ENCODE measurements around the gene TMEM132C. TPM values are rescaled to one million over a fixed set of nuclear protein-coding genes. Genes with fewer than 3 reads are reported as not detected.
A peak's percentile ranks its signal among the peaks of the same experiment; 100 is the strongest.

The TMEM132C gene
- total and polyA plus RNA-seq, 7 donors: 0.60 to 3.5 (median 1.7) TPM; not detected in 1

DNA sequence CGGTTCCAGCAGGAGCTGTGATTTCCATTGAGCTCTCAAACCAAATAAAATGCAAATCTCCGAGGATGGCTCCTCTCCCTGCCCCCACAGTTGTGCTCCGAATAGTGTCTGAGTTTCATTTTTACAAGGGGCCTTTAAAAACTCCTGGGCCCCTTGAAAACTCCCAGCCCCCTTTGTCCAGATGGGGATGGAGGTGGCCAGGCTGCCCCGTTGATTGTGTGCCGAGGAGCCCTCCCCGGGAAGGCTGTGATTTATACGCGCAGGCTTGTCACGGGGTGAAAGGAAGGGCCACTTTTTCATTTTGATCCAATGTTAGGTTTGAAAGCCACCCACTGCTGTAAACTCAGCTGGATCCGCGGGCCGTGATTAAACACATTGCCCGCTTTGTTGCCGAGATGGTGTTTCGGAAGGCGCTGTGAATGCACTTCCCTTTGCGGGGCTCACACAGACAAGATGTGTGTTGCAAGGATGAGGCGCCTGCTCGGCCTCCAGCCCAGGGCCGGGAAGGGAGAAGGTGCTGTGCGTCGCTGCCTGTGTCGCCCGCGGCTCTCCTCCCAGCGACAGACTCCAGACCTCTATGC is 98.8 kb downstream of the TMEM132C start:
- H3K27me3 ChIP-seq: peaks cover 3 to 35% (median 6%) of the 10 kb centered on the region in 3 donors
- peak; percentile 72 for DNase-seq
- TF ChIP-seq POLR2A (IDR thresholded peaks at IDR 0.05): no peak
- TF ChIP-seq EP300 (IDR thresholded peaks at IDR 0.05): no peak
- no peak for TF ChIP-seq POLR2AphosphoS5 (IDR thresholded peaks at IDR 0.05)
- no peak for TF ChIP-seq CTCF (IDR thresholded peaks at IDR 0.05)
- H3K27ac ChIP-seq: no peak overlapping the region
- 2 to 11% methylated on average over 26 of the region's 26 CpGs for WGBS, 2 donors
- no peaks in the 10 kb centered on the region for H3K36me3 ChIP-seq
- peak overlapping the region; percentile 16 to 39 (median 38) for H3K4me3 ChIP-seq
- no peaks in the 10 kb centered on the region for H3K9me3 ChIP-seq
- H3K4me1 ChIP-seq: peaks cover 0 to 10% (median 0%) of the 10 kb centered on the region in 4 donors
- intact Hi-C loops (cut with DNase I): no loop called here

- Histone ChIP-seq H3K4me3 (no peak overlapping the region), H3K4me1 (peaks cover 0 to 10% (median 0%) of the 10 kb centered on the region in 4 donors), H3K27me3 (peaks cover 3 to 35% (median 6%) of the 10 kb centered on the region in 3 donors), H3K27ac (no peak overlapping the region), H3K9me3 (no peaks in the 10 kb centered on the region), H3K36me3 (no peaks in the 10 kb centered on the region)
- TF ChIP-seq POLR2A (IDR thresholded peaks at IDR 0.05) (no peak), EP300 (IDR thresholded peaks at IDR 0.05) (no peak), CTCF (IDR thresholded peaks at IDR 0.05) (no peak), POLR2AphosphoS5 (IDR thresholded peaks at IDR 0.05) (no peak)
- intact Hi-C loops (cut with DNase I): no loop called here
- 85 to 87% methylated on average over 7 of the region's 7 CpGs for WGBS, 2 donors
- no peak for DNase-seq
These were observed 101.0 kb downstream of the TMEM132C start for GRCh38 chr12:128367961-128368360.

DNA sequence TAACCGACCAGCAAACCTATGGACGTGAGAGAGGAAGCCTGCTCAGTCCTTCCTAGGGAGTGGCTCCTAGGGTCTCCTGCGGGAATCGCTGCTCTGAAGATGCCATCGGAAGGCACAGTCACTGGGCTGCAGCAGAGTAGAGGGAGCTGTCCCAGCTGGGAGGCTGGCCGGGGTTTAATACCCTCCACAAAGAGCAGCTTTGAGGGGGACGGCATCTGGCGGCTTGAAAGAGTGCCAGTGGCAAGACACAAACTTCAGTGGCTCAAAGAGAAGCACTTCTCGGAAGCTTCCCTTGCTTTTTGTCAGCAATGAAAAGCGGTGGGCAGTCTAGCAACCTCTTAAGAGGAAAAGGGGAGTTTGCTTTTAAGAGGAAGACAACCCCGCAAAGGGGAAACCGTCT is 114.6 kb downstream of the TMEM132C start:
- TF ChIP-seq EP300 (IDR thresholded peaks at IDR 0.05) (no peak), POLR2A (IDR thresholded peaks at IDR 0.05) (no peak), CTCF (IDR thresholded peaks at IDR 0.05) (no peak), POLR2AphosphoS5 (IDR thresholded peaks at IDR 0.05) (no peak)
- WGBS, 2 donors: 27 to 40% methylated on average over 12 of the region's 12 CpGs
- H3K9me3 ChIP-seq: no peaks in the 10 kb centered on the region
- no peaks in the 10 kb centered on the region for H3K36me3 ChIP-seq
- no peaks in the 10 kb centered on the region for H3K4me1 ChIP-seq
- peaks cover 0 to 30% (median 2%) of the 10 kb centered on the region in 3 donors for H3K27me3 ChIP-seq
- intact Hi-C loops (cut with DNase I): no loop called here
- no peak for DNase-seq
- H3K4me3 ChIP-seq: no peak overlapping the region
- H3K27ac ChIP-seq: no peak overlapping the region

DNA sequence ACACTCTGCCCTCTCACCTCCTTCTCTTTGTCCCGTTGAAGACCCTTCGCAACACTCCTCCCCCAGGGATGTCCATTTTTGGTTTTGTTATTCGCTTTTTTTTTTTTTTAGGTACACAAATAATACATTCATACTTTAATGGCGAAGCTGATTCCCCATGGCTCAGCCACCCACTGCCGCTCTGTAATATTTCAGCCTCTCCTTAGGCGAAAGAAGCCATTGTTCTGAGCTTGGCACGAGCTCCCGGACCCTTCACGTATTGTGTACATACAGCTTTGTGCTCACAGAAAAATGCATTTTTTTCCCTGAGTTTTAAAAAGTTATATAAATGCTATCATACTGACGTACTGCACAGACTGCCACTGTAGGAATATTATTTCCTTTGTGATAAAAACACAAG is 115.0 kb downstream of the TMEM132C start:
- TF ChIP-seq CTCF (IDR thresholded peaks at IDR 0.05) (no peak), POLR2A (IDR thresholded peaks at IDR 0.05) (no peak), EP300 (IDR thresholded peaks at IDR 0.05) (no peak), POLR2AphosphoS5 (IDR thresholded peaks at IDR 0.05) (no peak)
- WGBS, 2 donors: 56 to 67% methylated on average over 10 of the region's 10 CpGs
- no peak overlapping the region for H3K4me3 ChIP-seq
- intact Hi-C loops (cut with DNase I): no loop called here
- H3K36me3 ChIP-seq: no peaks in the 10 kb centered on the region
- no peak for DNase-seq
- no peaks in the 10 kb centered on the region for H3K4me1 ChIP-seq
- no peak overlapping the region for H3K27ac ChIP-seq
- H3K27me3 ChIP-seq: peaks cover 0 to 30% (median 2%) of the 10 kb centered on the region in 3 donors
- no peaks in the 10 kb centered on the region for H3K9me3 ChIP-seq

DNA sequence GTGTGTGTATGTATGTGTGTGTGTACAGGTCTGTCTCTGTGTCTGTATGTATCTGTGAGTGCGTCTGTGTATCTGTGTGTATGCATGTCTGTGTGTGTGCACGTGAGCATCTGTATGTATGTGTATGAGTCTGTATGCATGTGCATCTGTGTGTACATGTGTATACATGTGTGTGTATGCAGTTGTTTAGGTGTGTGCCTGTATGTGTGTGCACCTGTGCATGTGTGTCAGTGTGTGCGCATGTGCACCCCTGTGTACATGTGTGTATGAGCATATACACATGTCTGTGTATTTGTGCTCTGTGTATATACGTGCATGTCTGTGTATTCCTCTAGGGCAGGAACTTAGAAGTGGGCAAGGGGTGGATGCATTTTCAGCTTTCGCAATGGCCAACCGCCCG is 116.0 kb downstream of the TMEM132C start:
- Histone ChIP-seq H3K4me3 (no peak overlapping the region), H3K9me3 (no peaks in the 10 kb centered on the region), H3K36me3 (no peaks in the 10 kb centered on the region), H3K27me3 (peaks cover 0 to 30% (median 2%) of the 10 kb centered on the region in 3 donors), H3K27ac (no peak overlapping the region), H3K4me1 (no peaks in the 10 kb centered on the region)
- TF ChIP-seq EP300 (IDR thresholded peaks at IDR 0.05): no peak
- no peak for TF ChIP-seq CTCF (IDR thresholded peaks at IDR 0.05)
- TF ChIP-seq POLR2AphosphoS5 (IDR thresholded peaks at IDR 0.05): no peak
- TF ChIP-seq POLR2A (IDR thresholded peaks at IDR 0.05): no peak
- WGBS, 2 donors: 86 to 90% methylated on average over 7 of the region's 7 CpGs
- intact Hi-C loops (cut with DNase I): no loop called here
- no peak for DNase-seq

All from sigmoid colon (tissue), 7 donors.